ENCODE data around the gene SEC31A.
A peak's percentile ranks its signal among the peaks of the same experiment; 100 is the strongest.

SEC31A gene

GRCh38 chr4:82785611-82786400 lies 105.1 kb downstream of the SEC31A start:
- H3K27ac ChIP-seq = no peak overlapping the region
- no peak overlapping the region for H3K4me3 ChIP-seq
- no peak overlapping the region for H3K9ac ChIP-seq
- TF ChIP-seq Cebpa-rat (IDR thresholded peaks at IDR 0.05) = no peak
- peaks cover 7% of the 10 kb centered on the region for H3K36me3 ChIP-seq
- H3K27me3 ChIP-seq = no peaks in the 10 kb centered on the region
- 0 out of 2 replicates have a peak overlapping the region, but pooled peaks have one; percentile 22 for H3K4me2 ChIP-seq
- no peaks in the 10 kb centered on the region for H3K9me3 ChIP-seq
- H4K20me1 ChIP-seq = peaks cover 24% of the 10 kb centered on the region
- H3K4me1 ChIP-seq = peaks cover 28% of the 10 kb centered on the region

DNA sequence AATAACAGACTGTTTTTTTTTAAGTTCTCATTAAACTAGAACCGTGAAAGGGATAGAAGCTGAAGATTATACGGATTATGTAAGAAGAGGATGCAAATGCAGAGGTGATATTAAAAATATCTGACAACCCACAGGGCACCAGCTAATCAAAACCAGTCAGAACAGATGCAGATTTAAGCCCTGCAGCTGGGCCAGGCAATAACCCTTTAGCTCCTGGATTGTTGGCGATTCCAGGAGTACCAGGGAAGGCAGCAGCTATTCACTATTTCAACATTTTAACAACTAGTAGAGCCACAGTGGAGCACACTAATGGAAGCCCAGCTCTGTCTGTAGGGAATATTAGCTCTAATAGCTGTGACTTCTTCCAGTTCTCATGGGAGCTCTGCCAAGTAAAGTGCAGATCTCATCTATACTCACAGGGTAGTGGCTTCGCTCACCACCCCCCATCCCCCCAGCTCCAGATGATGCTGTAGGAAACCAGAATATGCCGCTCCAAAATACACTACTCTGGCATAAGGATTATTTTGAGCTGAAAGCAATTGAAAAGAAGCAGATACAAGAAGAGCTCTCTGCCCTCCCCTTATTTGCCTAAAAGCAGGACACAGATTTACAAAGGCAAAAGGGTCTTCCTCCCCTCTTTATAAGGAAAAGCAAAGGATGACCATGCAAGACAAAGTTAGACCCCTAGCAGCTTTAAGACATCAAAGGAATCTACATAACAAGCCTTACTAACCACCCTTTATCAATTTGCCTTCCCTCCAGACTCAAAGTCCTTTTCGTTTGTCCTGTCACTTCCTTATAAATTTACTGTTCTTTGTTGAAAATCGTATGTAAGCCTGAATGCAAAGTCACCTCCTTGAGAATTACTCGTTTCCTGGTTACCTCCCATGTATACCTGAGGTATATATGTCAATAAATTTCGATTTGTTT lies 106.0 kb downstream of the SEC31A start:
- H3K4me3 ChIP-seq = no peak overlapping the region
- TF ChIP-seq Cebpa-rat (IDR thresholded peaks at IDR 0.05) = no peak
- peak overlapping the region; percentile 22 for H3K4me2 ChIP-seq
- H3K27me3 ChIP-seq = no peaks in the 10 kb centered on the region
- H4K20me1 ChIP-seq = peaks cover 32% of the 10 kb centered on the region
- no peak overlapping the region for H3K9ac ChIP-seq
- no peaks in the 10 kb centered on the region for H3K9me3 ChIP-seq
- H3K4me1 ChIP-seq = peaks cover 36% of the 10 kb centered on the region
- H3K36me3 ChIP-seq = peaks cover 7% of the 10 kb centered on the region
- H3K27ac ChIP-seq = no peak overlapping the region

GRCh38 chr4:82782626-82783345 lies 108.2 kb downstream of the SEC31A start:
- Histone ChIP-seq H3K4me1 (peaks cover 45% of the 10 kb centered on the region), H3K9me3 (no peaks in the 10 kb centered on the region), H4K20me1 (peaks cover 25% of the 10 kb centered on the region), H3K4me3 (no peak overlapping the region), H3K36me3 (peaks cover 7% of the 10 kb centered on the region), H3K4me2 (no peak overlapping the region), H3K27me3 (no peaks in the 10 kb centered on the region), H3K27ac (no peak overlapping the region), H3K9ac (no peak overlapping the region)
- TF ChIP-seq Cebpa-rat (IDR thresholded peaks at IDR 0.05) = no peak

DNA sequence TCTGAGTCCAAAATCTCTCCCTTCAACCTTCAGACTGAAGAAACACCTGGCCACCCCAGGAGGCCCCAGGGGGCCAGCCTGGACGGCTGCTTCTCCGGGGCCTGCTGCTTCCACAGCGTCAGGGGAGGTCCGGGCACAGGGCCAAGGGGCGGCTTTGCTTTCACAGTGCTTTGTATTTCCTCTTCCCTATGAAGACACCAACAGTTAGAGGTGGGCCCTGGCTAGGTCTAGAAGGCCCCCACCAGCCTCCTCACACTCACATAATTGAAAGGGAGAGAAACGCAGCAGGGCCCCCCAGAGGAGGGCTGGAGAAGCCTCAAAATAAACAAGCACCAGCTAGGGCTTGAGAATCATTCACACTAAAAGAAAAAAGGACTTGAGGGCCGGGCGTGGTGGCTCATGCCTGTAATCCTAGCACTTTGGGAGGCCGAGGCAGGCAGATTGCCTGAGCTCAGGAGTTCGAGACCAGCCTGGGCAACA lies 110.2 kb downstream of the SEC31A start:
- no peaks in the 10 kb centered on the region for H3K9me3 ChIP-seq
- no peaks in the 10 kb centered on the region; the same call in 1 of the 2 replicates for H3K36me3 ChIP-seq
- peaks cover 26% of the 10 kb centered on the region for H4K20me1 ChIP-seq
- no peak overlapping the region for H3K9ac ChIP-seq
- H3K27me3 ChIP-seq = no peaks in the 10 kb centered on the region
- H3K4me3 ChIP-seq = no peak overlapping the region
- peak overlapping the region; percentile 73 for H3K27ac ChIP-seq
- H3K4me1 ChIP-seq = peaks cover 52% of the 10 kb centered on the region
- H3K4me2 ChIP-seq = peak overlapping the region; percentile 75
- TF ChIP-seq Cebpa-rat (IDR thresholded peaks at IDR 0.05) = no peak

DNA sequence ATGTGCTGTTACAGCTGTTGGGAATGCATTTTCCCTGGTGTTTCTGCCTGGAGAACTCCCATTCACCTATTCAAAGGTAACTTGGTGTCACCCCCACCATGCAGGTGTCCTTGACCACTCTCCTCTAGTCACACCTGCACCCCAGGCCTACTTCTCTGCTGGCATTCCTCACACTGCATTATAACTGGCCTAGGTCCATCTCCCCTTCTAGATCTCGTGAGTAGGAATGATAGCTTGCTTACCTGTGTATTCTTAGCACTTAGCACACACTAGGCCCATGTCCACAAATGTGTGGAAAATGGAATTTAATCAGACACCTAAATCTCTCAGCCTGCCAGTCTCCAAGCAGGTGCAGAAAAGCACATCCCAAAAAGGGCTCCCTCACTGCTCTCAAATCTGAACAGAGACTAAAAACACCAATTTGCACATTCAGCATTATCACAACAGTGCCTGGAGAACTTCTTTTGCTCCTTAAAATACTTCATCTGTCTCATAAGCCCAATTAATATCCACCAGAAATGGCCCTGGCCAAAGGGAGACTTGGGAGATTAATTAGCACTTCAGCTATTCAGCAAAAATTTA lies 110.7 kb downstream of the SEC31A start:
- no peak overlapping the region for H3K4me3 ChIP-seq
- no peaks in the 10 kb centered on the region for H3K27me3 ChIP-seq
- H3K27ac ChIP-seq = peak overlapping the region; percentile 73; the same call in 1 of the 2 replicates
- peaks cover 5% of the 10 kb centered on the region; the same call in 1 of the 2 replicates for H3K36me3 ChIP-seq
- peaks cover 31% of the 10 kb centered on the region for H4K20me1 ChIP-seq
- no peak overlapping the region for H3K9ac ChIP-seq
- H3K4me1 ChIP-seq = peaks cover 49% of the 10 kb centered on the region
- H3K4me2 ChIP-seq = peak overlapping the region; percentile 75
- TF ChIP-seq Cebpa-rat (IDR thresholded peaks at IDR 0.05) = no peak
- no peaks in the 10 kb centered on the region for H3K9me3 ChIP-seq

- no peak for TF ChIP-seq Cebpa-rat (IDR thresholded peaks at IDR 0.05)
- Histone ChIP-seq H4K20me1 (peaks cover 33% of the 10 kb centered on the region), H3K9ac (no peak overlapping the region), H3K27ac (no peak overlapping the region), H3K4me3 (no peak overlapping the region), H3K4me2 (0 out of 2 replicates have a peak overlapping the region, but pooled peaks have one; percentile 9), H3K4me1 (peaks cover 40% of the 10 kb centered on the region), H3K27me3 (no peaks in the 10 kb centered on the region), H3K36me3 (peaks cover 10% of the 10 kb centered on the region; the same call in 1 of the 2 replicates), H3K9me3 (no peaks in the 10 kb centered on the region)
Observed at GRCh38 chr4:82779032-82779431, 111.9 kb downstream of the SEC31A start.

DNA sequence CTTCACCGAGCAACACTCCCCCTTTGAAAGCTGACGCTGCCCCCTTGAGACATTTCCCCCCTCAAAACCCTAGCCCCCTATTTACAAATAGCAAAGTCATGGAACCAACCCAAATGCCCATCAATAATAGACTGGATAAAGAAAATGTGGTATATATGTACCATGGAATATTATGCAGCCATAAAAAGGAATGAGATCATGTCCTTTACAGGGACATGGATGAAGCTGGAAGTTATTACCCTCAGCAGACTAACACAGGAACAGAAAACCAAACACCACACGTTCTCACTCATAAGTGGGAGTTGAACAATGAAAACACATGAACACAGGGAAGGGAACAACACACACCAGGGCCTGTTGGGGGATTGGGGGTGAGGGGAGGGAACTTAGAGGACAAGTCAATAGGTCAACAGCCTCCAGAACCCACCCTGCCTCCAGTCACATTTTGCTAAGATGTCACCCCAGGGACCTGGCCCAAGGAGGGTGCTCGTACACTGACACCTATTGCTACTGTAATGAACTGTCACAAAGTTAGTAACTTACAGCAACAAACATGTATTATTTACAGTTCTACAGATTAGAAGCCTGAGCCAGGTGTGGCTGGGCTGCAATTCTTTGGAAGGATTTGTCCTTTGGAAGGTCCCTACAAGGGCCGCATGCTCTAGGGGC lies 113.0 kb downstream of the SEC31A start:
- Histone ChIP-seq H3K4me1 (peaks cover 40% of the 10 kb centered on the region), H3K36me3 (peaks cover 11% of the 10 kb centered on the region; the same call in 1 of the 2 replicates), H3K9ac (no peak overlapping the region), H3K27me3 (no peaks in the 10 kb centered on the region), H3K9me3 (no peaks in the 10 kb centered on the region), H3K4me2 (no peak overlapping the region), H3K4me3 (no peak overlapping the region), H3K27ac (no peak overlapping the region), H4K20me1 (peaks cover 33% of the 10 kb centered on the region)
- no peak for TF ChIP-seq Cebpa-rat (IDR thresholded peaks at IDR 0.05)

- no peaks in the 10 kb centered on the region for H3K9me3 ChIP-seq
- H3K4me3 ChIP-seq = no peak overlapping the region
- peaks cover 16% of the 10 kb centered on the region for H3K36me3 ChIP-seq
- H3K4me2 ChIP-seq = no peak overlapping the region
- H3K4me1 ChIP-seq = peaks cover 38% of the 10 kb centered on the region
- no peak overlapping the region for H3K9ac ChIP-seq
- no peak for TF ChIP-seq Cebpa-rat (IDR thresholded peaks at IDR 0.05)
- H4K20me1 ChIP-seq = peaks cover 33% of the 10 kb centered on the region
- no peak overlapping the region for H3K27ac ChIP-seq
- no peaks in the 10 kb centered on the region for H3K27me3 ChIP-seq
Observed at GRCh38 chr4:82776925-82777542, 113.9 kb downstream of the SEC31A start.
